Measurements from ENCODE around the gene ATL2.
"Not testable (repeated sequence)": the region's sequence is repeated elsewhere in the genome, so short reads cannot be mapped to it uniquely, and the experiment has no call there.

The ATL2 gene

DNA sequence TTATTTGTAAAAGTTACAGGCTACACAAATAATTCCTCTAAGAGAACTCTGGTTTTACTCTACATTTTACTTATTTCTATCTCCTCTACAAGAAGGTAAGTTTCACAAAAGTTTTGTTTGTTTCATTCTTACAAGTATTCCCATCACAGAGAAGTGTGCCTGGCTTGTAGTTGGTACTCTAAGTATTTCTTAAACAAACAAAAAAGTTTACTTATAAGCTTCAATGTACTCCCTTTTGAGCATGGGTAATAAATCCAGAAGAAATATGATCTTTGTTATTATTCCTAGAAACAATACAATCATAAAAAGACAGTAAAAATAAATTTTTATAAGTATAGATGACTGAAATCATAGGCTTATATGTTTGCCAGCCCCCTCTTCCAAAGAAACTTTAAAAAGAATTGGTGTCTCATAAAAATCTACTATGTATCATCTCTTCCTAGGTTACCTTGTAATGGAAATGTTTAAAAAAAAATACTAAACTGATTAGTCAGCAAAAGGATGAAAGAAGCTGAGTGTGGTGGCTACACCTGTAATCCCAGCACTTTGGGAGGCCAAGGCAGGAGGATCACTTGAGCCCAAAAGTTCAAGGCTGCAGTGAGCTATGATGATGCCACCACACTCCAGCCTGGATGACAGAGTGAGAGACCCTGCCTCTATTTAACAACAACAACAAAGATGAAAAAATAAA lies 54.7 kb downstream of the ATL2 start:
- DNase-seq = no peak

GRCh38 chr2:38319240-38319639 lies 57.8 kb downstream of the ATL2 start:
- DNase-seq = not testable (repeated sequence)

DNA sequence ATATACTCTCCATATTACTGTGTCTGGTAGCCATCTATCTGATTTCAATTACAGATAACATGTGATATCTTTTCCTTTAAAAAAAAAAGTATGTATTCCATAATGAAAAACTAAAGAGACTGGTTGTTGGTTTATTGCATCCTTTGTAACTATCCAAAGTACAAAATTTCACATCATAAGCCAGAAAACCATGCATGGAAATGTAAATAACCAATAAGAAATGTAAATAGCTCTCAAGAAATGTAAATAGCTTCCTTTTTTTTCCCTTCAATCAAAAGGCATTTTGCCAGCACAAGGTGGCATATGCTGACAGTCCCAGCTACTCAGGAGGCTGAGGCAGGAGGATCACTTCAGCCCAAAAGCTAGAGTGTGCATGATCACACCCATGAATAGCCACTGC lies 59.3 kb downstream of the ATL2 start:
- DNase-seq = no peak

DNA sequence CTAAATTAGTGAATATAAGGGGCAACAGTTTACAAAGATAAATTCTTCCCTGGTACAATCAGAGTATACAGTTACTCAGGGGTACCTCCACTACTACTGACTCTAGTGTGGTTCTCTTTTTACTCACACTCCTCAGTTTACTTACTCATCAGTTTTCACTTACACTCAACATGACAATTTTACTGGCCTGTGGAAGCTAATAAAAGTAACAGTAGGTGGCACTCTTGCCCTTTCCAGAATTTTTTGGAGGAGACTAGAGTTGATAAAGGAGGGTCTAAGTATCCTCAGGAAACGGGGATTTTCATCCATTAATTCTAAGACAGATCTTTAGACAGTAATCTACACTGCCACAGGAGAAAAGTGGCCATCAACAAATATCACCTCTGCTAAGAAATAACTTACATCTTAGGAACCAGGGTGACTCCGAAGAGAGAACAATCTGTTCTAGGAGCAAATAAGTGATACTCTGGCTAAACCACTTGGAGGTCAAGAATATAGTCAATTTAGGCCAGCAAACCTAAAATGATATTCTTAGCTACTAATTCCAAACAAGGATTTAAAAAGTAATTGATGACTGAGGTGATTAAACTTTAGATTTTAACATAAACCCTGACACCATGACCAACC lies 61.3 kb downstream of the ATL2 start:
- DNase-seq = no peak

GRCh38 chr2:38308821-38309220 lies 68.3 kb downstream of the ATL2 start:
- no peak for DNase-seq

DNA sequence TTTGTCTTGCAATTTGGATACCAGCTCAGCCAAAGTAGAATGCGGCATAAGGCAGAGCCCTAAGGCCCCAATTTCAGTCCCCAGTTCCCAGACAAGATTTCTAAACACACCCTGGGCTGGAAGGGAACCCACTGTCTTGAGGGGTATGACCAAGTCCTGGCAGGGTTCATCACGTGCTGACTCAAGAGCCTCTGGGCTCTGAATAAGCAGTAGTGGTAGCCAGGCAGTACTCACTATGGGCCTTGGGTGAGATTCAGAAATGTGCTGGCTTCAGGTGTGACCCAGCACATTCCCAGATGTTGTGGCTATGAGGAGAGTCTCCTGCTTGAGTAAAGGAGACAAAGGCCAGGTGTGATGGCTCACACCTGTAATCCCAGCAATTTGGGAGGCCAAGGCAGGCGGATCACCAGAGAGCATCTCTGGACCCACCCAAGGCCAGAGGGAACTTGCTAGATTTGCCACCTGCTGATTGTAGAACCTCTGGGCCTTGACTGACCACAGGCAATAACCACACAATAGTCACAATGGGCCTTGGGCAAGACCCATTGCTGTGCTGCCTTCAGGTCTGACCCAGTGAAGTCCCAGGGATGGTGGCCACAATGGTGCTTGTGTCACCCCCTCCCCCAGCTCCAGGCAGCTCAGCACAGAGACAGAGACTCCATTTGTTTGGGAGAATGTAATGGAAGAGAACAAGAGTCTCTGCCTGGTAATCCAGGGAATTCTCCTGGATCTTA lies 74.9 kb downstream of the ATL2 start:
- no peak for DNase-seq

GRCh38 chr2:38301340-38301968 lies 75.6 kb downstream of the ATL2 start:
- DNase-seq = no peak

DNA sequence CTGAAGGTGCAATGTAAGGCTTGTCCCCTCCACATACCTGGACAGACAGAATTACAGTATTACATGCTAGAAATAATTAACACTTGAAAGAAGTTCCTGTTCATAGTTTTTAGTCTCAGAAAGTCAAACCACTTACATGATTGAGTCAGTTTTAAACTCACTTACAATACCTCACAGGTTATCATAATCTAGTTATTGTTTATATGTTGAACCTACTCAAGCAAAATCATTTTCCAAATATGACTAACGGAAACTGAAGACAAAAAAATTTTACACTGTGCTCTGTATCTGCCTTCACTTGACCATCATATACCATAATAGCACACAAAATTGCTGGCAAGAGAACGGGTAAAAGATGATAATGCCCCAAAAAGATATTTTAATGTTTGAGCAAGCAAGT lies 78.5 kb downstream of the ATL2 start:
- DNase-seq = no peak

GRCh38 chr2:38296197-38296780 lies 80.8 kb downstream of the ATL2 start:
- DNase-seq = no peak

DNA sequence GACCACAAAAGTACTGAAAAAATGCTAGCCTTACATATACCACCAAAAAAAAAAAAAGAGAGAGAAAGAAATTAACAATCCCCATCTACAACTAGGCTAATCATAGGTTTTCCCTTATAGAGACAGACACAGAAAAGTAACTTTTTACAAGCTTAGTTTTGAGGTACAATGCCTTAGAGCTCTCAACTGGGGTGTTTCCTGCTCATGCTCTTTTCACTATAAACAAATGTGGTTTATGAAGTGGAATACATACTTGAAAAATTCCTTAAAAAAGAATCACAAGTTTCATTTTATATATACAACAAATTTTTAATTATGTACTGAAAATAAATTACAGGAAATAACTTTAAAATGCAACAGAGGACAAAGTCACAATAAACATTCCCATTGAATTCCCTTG lies 82.5 kb downstream of the ATL2 start:
- no peak for DNase-seq

DNA sequence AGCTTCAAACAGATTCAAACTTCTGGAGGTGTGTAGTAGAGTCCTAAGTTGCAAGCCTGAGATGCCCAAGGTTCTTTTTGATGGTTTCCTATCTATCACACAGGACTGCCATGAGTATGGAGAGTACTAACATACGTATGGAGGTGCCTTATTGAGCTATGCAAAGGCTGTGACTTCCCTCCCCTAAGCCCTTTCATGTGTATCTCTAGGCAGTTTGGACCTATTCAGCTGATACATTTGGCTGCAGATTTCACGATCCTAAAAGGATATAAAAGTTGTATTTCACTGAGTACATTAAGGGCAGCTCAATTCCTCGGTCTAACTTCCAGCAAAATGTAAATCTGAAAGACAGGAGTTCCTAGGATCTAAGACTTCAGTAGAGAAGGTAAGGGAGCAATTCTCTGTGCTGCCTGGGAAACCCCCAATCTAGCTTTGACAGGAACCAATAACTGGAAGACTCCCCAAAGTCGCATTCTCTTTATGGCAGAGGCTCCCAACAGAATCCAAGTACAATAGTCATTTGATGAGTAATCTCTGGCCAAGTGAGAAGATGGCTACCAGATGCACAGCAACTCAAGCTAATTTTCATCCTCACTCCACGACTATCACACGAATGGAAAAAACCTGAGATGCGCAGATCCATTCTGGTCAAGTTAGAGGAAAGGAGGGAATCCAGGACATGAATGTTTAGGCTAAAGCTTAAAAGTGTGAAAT lies 83.8 kb downstream of the ATL2 start:
- DNase-seq = no peak

DNA sequence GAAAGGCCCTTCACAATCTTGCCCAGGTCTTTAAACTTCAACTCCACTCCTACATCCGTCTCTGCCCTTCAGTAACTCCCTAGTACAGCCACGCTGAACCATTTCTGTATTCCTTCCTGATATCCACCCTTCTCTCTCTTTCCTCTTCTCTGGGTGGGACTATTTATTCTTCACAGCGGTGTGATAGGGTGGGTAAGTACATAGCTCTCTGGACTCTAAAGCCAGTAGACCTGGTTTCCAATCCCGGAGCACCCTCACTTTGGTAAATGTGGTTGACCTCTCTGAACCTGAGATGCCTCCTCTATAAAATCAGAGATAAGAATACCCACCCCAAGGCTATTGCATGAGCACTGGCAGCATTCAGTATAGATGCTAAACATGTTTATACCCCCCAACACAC lies 86.7 kb downstream of the ATL2 start:
- no peak for DNase-seq

DNA sequence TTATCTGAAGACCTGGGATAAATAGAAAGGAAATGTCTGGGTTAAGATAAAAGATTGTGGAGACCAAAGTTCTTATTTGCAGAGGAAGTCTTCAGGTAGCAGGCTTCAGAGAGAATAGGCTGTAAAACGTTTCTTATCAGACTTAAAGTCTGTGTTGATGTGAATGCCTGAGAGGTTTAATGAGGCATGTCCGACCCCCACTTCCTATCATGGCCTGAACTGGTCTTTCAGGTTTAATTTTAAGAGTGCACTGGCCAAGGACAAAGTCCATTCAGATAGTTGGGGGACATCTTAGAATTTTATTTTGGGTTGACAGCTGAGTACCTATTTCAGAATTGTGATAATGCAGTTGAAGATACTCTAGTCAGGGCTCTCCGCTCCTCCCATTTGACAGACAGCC lies 92.1 kb downstream of the ATL2 start:
- no peak for DNase-seq

GRCh38 chr2:38281095-38281742 lies 95.9 kb downstream of the ATL2 start:
- DNase-seq = no peak

DNA sequence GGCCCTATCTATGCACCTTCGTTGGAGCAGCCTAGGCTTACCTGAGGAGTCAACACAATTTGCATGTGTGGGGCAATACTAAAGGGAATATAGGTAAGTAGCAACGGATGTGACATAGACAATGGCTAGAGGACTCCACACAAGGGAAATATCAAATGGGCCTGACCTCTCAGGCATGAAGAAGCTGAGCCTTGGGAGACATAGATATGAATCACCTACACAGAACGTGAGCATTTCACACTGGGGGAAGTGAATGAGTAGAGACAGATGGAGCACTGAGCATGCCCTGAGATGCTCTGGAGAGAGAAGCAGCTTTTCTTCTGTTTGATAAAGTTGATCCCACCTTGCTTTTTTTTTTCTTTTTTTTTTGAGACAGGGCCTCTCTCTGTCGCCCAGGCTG lies 97.9 kb downstream of the ATL2 start:
- DNase-seq = no peak

- not testable (repeated sequence) for DNase-seq
These were observed 99.0 kb downstream of the ATL2 start for GRCh38 chr2:38278117-38278438.

GRCh38 chr2:38277245-38278116 lies 99.6 kb downstream of the ATL2 start:
- no peak for DNase-seq

DNA sequence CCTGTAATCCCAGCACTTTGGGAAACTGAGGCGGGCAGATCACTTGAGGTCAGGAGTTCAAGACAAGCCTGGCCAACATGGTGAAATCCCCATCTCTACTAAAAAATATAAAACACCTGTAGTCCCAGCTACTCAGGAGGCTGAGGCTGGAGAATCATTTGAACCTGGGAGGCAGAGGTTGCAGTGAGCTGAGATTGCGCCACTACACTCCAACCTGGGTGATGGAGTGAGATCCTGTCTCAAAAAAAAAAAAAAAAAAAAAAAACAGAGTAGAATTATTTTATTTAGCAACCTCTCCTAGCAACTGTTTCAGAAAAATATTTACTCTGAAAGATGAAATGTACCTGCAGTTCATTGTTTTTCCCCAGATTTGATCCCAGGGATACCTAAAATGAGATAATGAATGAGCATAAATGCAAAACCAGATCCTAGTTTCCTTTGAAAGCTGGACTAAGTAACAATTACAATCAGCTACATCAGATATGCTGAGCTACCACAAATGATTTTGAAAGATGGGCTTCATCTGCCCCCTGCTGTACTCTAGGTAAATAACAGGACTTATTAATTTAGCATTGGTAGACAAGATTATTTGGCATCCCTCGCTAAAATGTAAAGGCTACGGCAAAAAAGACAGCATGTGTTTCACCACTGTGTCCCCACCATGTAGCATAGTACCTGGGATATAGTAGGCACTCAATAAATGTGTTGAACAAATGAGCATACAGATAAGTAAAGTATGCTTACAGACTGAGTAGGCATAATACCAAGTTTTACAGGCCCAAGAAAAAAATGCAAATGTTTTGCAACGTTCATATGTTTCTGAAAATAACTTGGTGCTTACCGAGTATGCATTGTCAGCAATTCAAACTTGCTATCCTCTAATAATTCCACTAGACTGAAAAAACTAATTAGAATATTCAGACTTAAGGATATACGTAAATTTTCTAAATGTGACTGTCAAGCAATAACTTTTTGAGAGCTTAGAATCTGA lies 102.5 kb downstream of the ATL2 start:
- DNase-seq = no peak

DNA sequence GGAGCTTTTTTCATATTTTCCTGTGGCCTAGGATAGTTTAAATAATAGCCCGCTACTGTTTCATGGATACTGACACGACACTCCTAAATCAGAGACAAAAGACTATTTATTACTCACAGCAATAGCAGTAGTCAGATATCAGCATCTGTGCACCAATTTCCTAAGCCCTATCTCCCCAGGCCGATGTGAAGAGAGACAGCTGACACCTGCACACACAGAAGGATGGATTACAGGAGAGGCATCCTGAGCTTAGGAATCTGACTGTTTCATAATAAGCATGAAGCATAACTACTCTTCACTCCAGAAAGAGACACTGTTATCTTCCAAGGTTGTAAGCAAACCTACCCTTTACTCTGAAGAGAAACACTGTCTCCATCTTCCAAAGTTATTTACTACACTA lies 105.4 kb downstream of the ATL2 start:
- DNase-seq = no peak

- DNase-seq = no peak
These were observed 107.7 kb downstream of the ATL2 start for GRCh38 chr2:38269421-38269820.

Measured in CD4-positive, alpha-beta T cell treated with Interferon gamma for 1 hour (primary cell).